ENCODE results near the gene CSTA. TPM values are rescaled to one million over a fixed set of nuclear protein-coding genes. Genes with fewer than 3 reads are reported as not detected.

The CSTA gene
- total RNA-seq, 1 donor from 2014 or later, result 0.41 TPM

GRCh38 chr3:122301063-122301462 lies 24.0 kb upstream of the CSTA start:
- Histone ChIP-seq H3K79me2 (ENCODE audit: insufficient read depth, low read length) (no peaks in the 10 kb centered on the region), H3K4me2 (ENCODE audit: low read length) (no peak overlapping the region), H4K20me1 (ENCODE audit: insufficient read depth, low read length) (no peaks in the 10 kb centered on the region), H2AFZ (ENCODE audit: low read depth, low read length) (no peak overlapping the region), H3K27ac (ENCODE audit: low read depth, low read length) (no peak overlapping the region), H3K9me3 (ENCODE audit: insufficient read depth, low read depth, low read length) (no peaks in the 10 kb centered on the region), H3K4me3 (ENCODE audit: insufficient read depth, low read depth, low read length) (no peak overlapping the region), H3K36me3 (ENCODE audit: insufficient read depth, low read length) (no peaks in the 10 kb centered on the region), H3K9ac (ENCODE audit: low read length) (no peak overlapping the region), H3K4me1 (ENCODE audit: insufficient read depth, low read length) (no peaks in the 10 kb centered on the region), H3K27me3 (ENCODE audit: insufficient read depth, low read length) (no peaks in the 10 kb centered on the region)
- Mint-ChIP-seq H3K4me1 (ENCODE audit: low read depth, unreplicated experiment) (peaks cover 10% of the 10 kb centered on the region), H3K27me3 (ENCODE audit: low read depth, unreplicated experiment) (no peaks in the 10 kb centered on the region), H3K27ac (ENCODE audit: unreplicated experiment) (no peak overlapping the region), H3K4me3 (ENCODE audit: unreplicated experiment) (no peak overlapping the region), H3K9me3 (ENCODE audit: unreplicated experiment) (no peaks in the 10 kb centered on the region), H3K36me3 (ENCODE audit: low read depth, unreplicated experiment) (no peaks in the 10 kb centered on the region)
- no peak for DNase-seq (ENCODE audit: low read depth)
- TF ChIP-seq CTCF (IDR thresholded peaks at IDR 0.05; ENCODE audit: insufficient read depth, low read depth, low read length), result no peak
- no peak for TF ChIP-seq EZH2 (IDR thresholded peaks at IDR 0.05; ENCODE audit: insufficient read depth, low read length)
- no peak for FAIRE-seq

- Histone ChIP-seq H4K20me1 (ENCODE audit: insufficient read depth, low read length) (no peaks in the 10 kb centered on the region), H3K27me3 (ENCODE audit: insufficient read depth, low read length) (no peaks in the 10 kb centered on the region), H3K4me1 (ENCODE audit: insufficient read depth, low read length) (no peaks in the 10 kb centered on the region), H2AFZ (ENCODE audit: low read depth, low read length) (no peak overlapping the region), H3K27ac (ENCODE audit: low read depth, low read length) (no peak overlapping the region), H3K79me2 (ENCODE audit: insufficient read depth, low read length) (no peaks in the 10 kb centered on the region), H3K9ac (ENCODE audit: low read length) (no peak overlapping the region), H3K9me3 (ENCODE audit: insufficient read depth, low read depth, low read length) (no peaks in the 10 kb centered on the region), H3K4me3 (ENCODE audit: insufficient read depth, low read depth, low read length) (no peak overlapping the region), H3K4me2 (ENCODE audit: low read length) (no peak overlapping the region), H3K36me3 (ENCODE audit: insufficient read depth, low read length) (no peaks in the 10 kb centered on the region)
- no peaks in the 10 kb centered on the region for H3K36me3 Mint-ChIP-seq (ENCODE audit: low read depth, unreplicated experiment)
- H3K9me3 Mint-ChIP-seq (ENCODE audit: unreplicated experiment), result no peaks in the 10 kb centered on the region
- no peak overlapping the region for H3K4me3 Mint-ChIP-seq (ENCODE audit: unreplicated experiment)
- H3K27ac Mint-ChIP-seq (ENCODE audit: unreplicated experiment), result no peak overlapping the region
- TF ChIP-seq EZH2 (IDR thresholded peaks at IDR 0.05; ENCODE audit: insufficient read depth, low read length) (no peak), CTCF (IDR thresholded peaks at IDR 0.05; ENCODE audit: insufficient read depth, low read depth, low read length) (no peak)
- H3K4me1 Mint-ChIP-seq (ENCODE audit: low read depth, unreplicated experiment), result peaks cover 6% of the 10 kb centered on the region
- FAIRE-seq (no peak), DNase-seq (ENCODE audit: low read depth) (no peak)
- H3K27me3 Mint-ChIP-seq (ENCODE audit: low read depth, unreplicated experiment), result peaks cover 3% of the 10 kb centered on the region
Observed at GRCh38 chr3:122305818-122306621, 19.0 kb upstream of the CSTA start.

GRCh38 chr3:122306622-122306953 lies 18.5 kb upstream of the CSTA start:
- Mint-ChIP-seq H3K4me3 (ENCODE audit: unreplicated experiment) (no peak overlapping the region), H3K36me3 (ENCODE audit: low read depth, unreplicated experiment) (no peaks in the 10 kb centered on the region), H3K27ac (ENCODE audit: unreplicated experiment) (no peak overlapping the region), H3K9me3 (ENCODE audit: unreplicated experiment) (no peaks in the 10 kb centered on the region), H3K27me3 (ENCODE audit: low read depth, unreplicated experiment) (peaks cover 3% of the 10 kb centered on the region), H3K4me1 (ENCODE audit: low read depth, unreplicated experiment) (peaks cover 6% of the 10 kb centered on the region)
- no peaks in the 10 kb centered on the region for H3K4me1 ChIP-seq (ENCODE audit: insufficient read depth, low read length)
- DNase-seq (ENCODE audit: low read depth), result no peak
- no peak overlapping the region for H3K4me3 ChIP-seq (ENCODE audit: insufficient read depth, low read depth, low read length)
- H3K27me3 ChIP-seq (ENCODE audit: insufficient read depth, low read length), result no peaks in the 10 kb centered on the region
- H3K27ac ChIP-seq (ENCODE audit: low read depth, low read length), result no peak overlapping the region
- no peaks in the 10 kb centered on the region for H3K9me3 ChIP-seq (ENCODE audit: insufficient read depth, low read depth, low read length)
- H4K20me1 ChIP-seq (ENCODE audit: insufficient read depth, low read length), result no peaks in the 10 kb centered on the region
- H3K9ac ChIP-seq (ENCODE audit: low read length), result no peak overlapping the region
- no peaks in the 10 kb centered on the region for H3K79me2 ChIP-seq (ENCODE audit: insufficient read depth, low read length)
- no peaks in the 10 kb centered on the region for H3K36me3 ChIP-seq (ENCODE audit: insufficient read depth, low read length)
- H3K4me2 ChIP-seq (ENCODE audit: low read length), result no peak overlapping the region
- TF ChIP-seq CTCF (IDR thresholded peaks at IDR 0.05; ENCODE audit: insufficient read depth, low read depth, low read length) (no peak), EZH2 (IDR thresholded peaks at IDR 0.05; ENCODE audit: insufficient read depth, low read length) (no peak)
- no peak overlapping the region for H2AFZ ChIP-seq (ENCODE audit: low read depth, low read length)
- FAIRE-seq, result no peak
